SU-DHL-6 (cell line): ENCODE results near the gene FAN1.

ENCODE experiments used
- H2AFZ ChIP-seq: fragments of 200-600 bp; sonication (generic); 2 replicates; pipeline ENCODE4 v1.6.1; 2014; ENCODE audit warnings: low read depth, mild to moderate bottlenecking, moderate library complexity, mixed read lengths, antibody characterized with exemption, low read length; ENCODE audit not compliant: severe bottlenecking
- H3F3A ChIP-seq: fragments of 200-600 bp; shearing (Covaris generic); 2 replicates; pipeline ENCODE4 v1.6.0; 2016; ENCODE audit warnings: antibody characterized with exemption, mild to moderate bottlenecking; ENCODE audit not compliant: insufficient read depth
- H3K27ac ChIP-seq: fragments of 200-600 bp; sonication (generic); 2 replicates; pipeline ENCODE4 v1.5.1; 2016; ENCODE audit warnings: low read depth, mild to moderate bottlenecking, low read length, moderate library complexity, mixed read lengths
- H3K27me3 ChIP-seq: fragments of 200-600 bp; sonication (generic), shearing (Covaris generic); 2 replicates; pipeline ENCODE4 v1.6.0; 2014; ENCODE audit warnings: mild to moderate bottlenecking, low read length
- H3K36me3 ChIP-seq: fragments of 200-600 bp; sonication (generic); 2 replicates; pipeline ENCODE4 v1.6.1; 2014; ENCODE audit warnings: mild to moderate bottlenecking, low read length, mixed read lengths
- H3K4me2 ChIP-seq: fragments of 300-600, 200-600 bp; shearing (Covaris generic), sonication (generic); 2 replicates; pipeline ENCODE4 v1.6.0; 2014; ENCODE audit warnings: low read length, low read depth, mild to moderate bottlenecking; ENCODE audit not compliant: poor library complexity, severe bottlenecking
- H3K4me3 ChIP-seq: fragments of 200-600 bp; sonication (generic); 2 replicates; pipeline ENCODE4 v1.5.1; 2014; ENCODE audit warnings: antibody characterized with exemption, low read length, mild to moderate bottlenecking, mixed read lengths; ENCODE audit not compliant: insufficient read depth, poor library complexity, severe bottlenecking
- H3K79me2 ChIP-seq: fragments of 200-600 bp; sonication (generic); 2 replicates; pipeline ENCODE4 v1.6.1; 2014; ENCODE audit warnings: mild to moderate bottlenecking, low read length, moderate library complexity; ENCODE audit not compliant: insufficient read depth
- H3K9ac ChIP-seq: fragments of 200-600 bp; sonication (generic); 2 replicates; pipeline ENCODE4 v1.7.0; 2014; ENCODE audit warnings: mild to moderate bottlenecking, low read length
- H3K9me2 ChIP-seq: fragments of 200-600 bp; sonication (generic); replicated peaks from 2 replicates; pipeline ENCODE4 v1.6.1; 2014; ENCODE audit warnings: low read length; ENCODE audit not compliant: insufficient read depth
- H3K9me3 ChIP-seq: fragments of 200-600 bp; sonication (generic); 2 replicates; pipeline ENCODE4 v1.6.1; 2014; ENCODE audit warnings: low read length, mixed read lengths; ENCODE audit not compliant: insufficient read depth
- H4K20me1 ChIP-seq: fragments of 200-600 bp; sonication (generic); 2 replicates; pipeline ENCODE4 v1.6.1; 2014; ENCODE audit warnings: low read depth, mild to moderate bottlenecking, antibody characterized with exemption, low read length, moderate library complexity, mixed read lengths
- CTCF ChIP-seq: fragments of 200-600 bp; sonication (generic); IDR thresholded peaks from one replicate; pipeline ENCODE4 v1.5.1; 2017; ENCODE audit warnings: antibody characterized with exemption, mild to moderate bottlenecking, low read length, moderate library complexity; ENCODE audit not compliant: insufficient read depth, poor library complexity, severe bottlenecking
- EZH2phosphoT487 ChIP-seq: fragments of 200-600 bp; sonication (generic), shearing (Covaris generic); conservative IDR thresholded peaks from 2 replicates; pipeline ENCODE4 v1.6.1; 2018; ENCODE audit warnings: mild to moderate bottlenecking, antibody characterized with exemption, low read length, moderate library complexity, mixed read lengths

The FAN1 gene

GRCh38 chr15:30895461-30896210 is 8.1 kb upstream of the FAN1 start:
- Histone ChIP-seq H3K79me2 (no peaks in the 10 kb centered on the region), H3K4me2 (no peak overlapping the region)
- no peak for TF ChIP-seq CTCF

GRCh38 chr15:30896211-30896606 is 7.5 kb upstream of the FAN1 start:
- no peaks in the 10 kb centered on the region for H4K20me1 ChIP-seq
- no peak overlapping the region for H3K4me2 ChIP-seq
- H3K27ac ChIP-seq: no peak overlapping the region
- H3K9me2 ChIP-seq: no peaks in the 10 kb centered on the region
- no peaks in the 10 kb centered on the region for H3K27me3 ChIP-seq
- H2AFZ ChIP-seq: no peak overlapping the region
- no peak overlapping the region for H3K4me3 ChIP-seq
- no peak overlapping the region for H3K9ac ChIP-seq
- no peak for TF ChIP-seq CTCF
- no peak for TF ChIP-seq EZH2phosphoT487
- H3F3A ChIP-seq: no peaks in the 10 kb centered on the region
- H3K9me3 ChIP-seq: no peaks in the 10 kb centered on the region
- H3K79me2 ChIP-seq: no peaks in the 10 kb centered on the region
- no peaks in the 10 kb centered on the region for H3K36me3 ChIP-seq

More at GRCh38 chr15:30895461-30896210, 8.1 kb upstream of the FAN1 start:
- H3K27me3 ChIP-seq: no peaks in the 10 kb centered on the region
- H2AFZ ChIP-seq: no peak overlapping the region
- H3K4me3 ChIP-seq: no peak overlapping the region
- H3K9ac ChIP-seq: no peak overlapping the region
- H3K36me3 ChIP-seq: no peaks in the 10 kb centered on the region
- H3K9me3 ChIP-seq: no peaks in the 10 kb centered on the region
- H3K9me2 ChIP-seq: no peaks in the 10 kb centered on the region
- no peak overlapping the region for H3K27ac ChIP-seq
- no peaks in the 10 kb centered on the region for H4K20me1 ChIP-seq
- no peaks in the 10 kb centered on the region for H3F3A ChIP-seq

- no peak for TF ChIP-seq CTCF
- no peak for TF ChIP-seq EZH2phosphoT487
- H2AFZ ChIP-seq: no peak overlapping the region
Measured at GRCh38 chr15:30901889-30902288, 1.8 kb upstream of the FAN1 start.

More at GRCh38 chr15:30901889-30902288, 1.8 kb upstream of the FAN1 start:
- 0 out of 2 replicates have a peak, but pooled peaks cover 4% of the 10 kb centered on the region for H3F3A ChIP-seq
- H3K4me2 ChIP-seq: no peak overlapping the region
- no peak overlapping the region for H3K27ac ChIP-seq
- no peaks in the 10 kb centered on the region for H3K27me3 ChIP-seq
- H3K36me3 ChIP-seq: no peaks in the 10 kb centered on the region
- H3K9ac ChIP-seq: no peak overlapping the region
- H4K20me1 ChIP-seq: no peaks in the 10 kb centered on the region
- no peaks in the 10 kb centered on the region for H3K9me3 ChIP-seq
- no peaks in the 10 kb centered on the region for H3K9me2 ChIP-seq
- no peak overlapping the region for H3K4me3 ChIP-seq
- no peaks in the 10 kb centered on the region for H3K79me2 ChIP-seq
